Left colon (tissue), 2 donors: ENCODE measurements around the gene FSTL1. TPM values are rescaled to one million over a fixed set of nuclear protein-coding genes. Genes with fewer than 3 reads are reported as not detected.
A peak's percentile ranks its signal among the peaks of the same experiment; 100 is the strongest.

ENCODE experiments used
- ATAC-seq: fragments of 200-7000 bp; cut with Tn5 transposase; one replicate; pipeline ENCODE4 v1.9.1; 2020; ENCODE audit warnings: mild to moderate bottlenecking, moderate library complexity
- DNase-seq, 2 donors: peaks; one replicate each; pipeline ENCODE4 v3.0.0-alpha.2; 2020
- intact Hi-C, 2 donors: fragments of 100-400 bp; cut with DNase I in 1 of 2; cut with micrococcal nuclease in 1 of 2; formaldehyde crosslinking; loops; one replicate each; pipeline versions ENCODE4 v1.11.2 to v1.14.0; 2022; cut with DNase I, micrococcal nuclease
- total RNA-seq, 2 donors: library from RNA; stranded (reverse); fragmentation: NEBNext Ultra II Directional; extraction: Animal tissue kit (Norgen Biotek cat#: 25700); gene quantifications; one replicate each; pipeline ENCODE4 v1.2.1, GENCODE V29; 2021
- donor health status: DM: no; HTN: no; CAD: no.
- donor health status: DM: yes; HTN: yes; CAD: no.

The FSTL1 gene
- total RNA-seq, 2 donors from 2014 or later = 34.4 to 61.7 TPM

GRCh38 chr3:120445654-120446053, 5.1 kb downstream of the FSTL1 start:
- DNase-seq = no peak
- intact Hi-C loops = no loop called here
- no peak for ATAC-seq

DNA sequence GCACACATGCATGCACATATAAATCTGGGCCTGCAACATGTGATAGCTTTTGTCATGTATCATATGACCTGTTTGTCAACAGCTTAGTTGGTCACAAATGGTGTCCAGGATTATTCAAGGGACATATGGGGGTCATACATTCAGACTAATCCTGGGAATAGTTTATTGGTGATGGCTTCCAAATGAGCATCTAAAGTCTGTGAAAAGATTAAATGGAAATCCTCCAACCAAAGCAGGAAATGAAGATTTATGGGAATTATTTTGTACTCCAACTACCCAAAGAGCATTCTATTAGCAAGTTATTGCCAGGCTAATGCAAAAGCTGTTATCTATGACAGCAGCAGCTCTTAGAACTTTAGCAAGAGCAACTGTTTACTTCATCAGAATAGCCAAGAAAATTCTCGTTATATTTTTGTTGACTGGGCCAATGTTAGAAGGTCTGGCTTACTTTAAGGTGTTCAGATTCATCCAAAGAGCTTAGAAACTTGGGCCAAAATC, 7.1 kb downstream of the FSTL1 start:
- ATAC-seq = no peak
- intact Hi-C loops = no loop called here
- no peak for DNase-seq

DNA sequence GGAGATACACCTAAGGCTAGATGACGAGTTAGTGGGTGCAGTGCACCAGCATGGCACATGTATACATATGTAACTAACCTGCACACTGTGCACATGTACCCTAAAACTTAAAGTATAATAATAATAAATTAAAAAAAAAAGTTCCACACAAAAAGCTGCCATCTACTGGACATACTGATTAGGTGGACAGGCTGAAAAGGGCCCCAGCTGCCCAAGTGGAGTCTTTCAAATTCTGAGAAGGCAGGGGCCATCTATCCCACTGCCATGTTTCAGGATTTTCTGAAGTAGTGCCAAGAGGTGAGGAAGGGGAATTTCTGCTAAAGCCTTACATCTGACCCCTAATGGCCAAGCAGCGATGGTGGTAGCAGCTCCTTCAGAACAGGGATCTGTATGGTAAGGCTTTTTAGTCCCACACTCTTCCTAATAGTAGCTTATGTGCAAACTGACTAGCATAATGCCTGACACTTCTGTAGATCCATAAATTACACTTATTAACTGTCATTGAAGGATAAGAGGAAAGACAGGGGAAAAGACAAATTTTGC, 7.7 kb downstream of the FSTL1 start:
- intact Hi-C loops = no loop called here
- DNase-seq = no peak
- ATAC-seq = no peak

- intact Hi-C loops = no loop called here
- DNase-seq = no peak
- no peak for ATAC-seq
These were observed 9.0 kb downstream of the FSTL1 start for GRCh38 chr3:120441776-120442175.

- intact Hi-C loops = no loop called here
- DNase-seq (no peak), ATAC-seq (peak; percentile 69)
These were observed 10.0 kb downstream of the FSTL1 start for GRCh38 chr3:120440762-120441161.

- no peak for DNase-seq
- no peak for ATAC-seq
- intact Hi-C loops = no loop called here
These were observed 10.6 kb downstream of the FSTL1 start for GRCh38 chr3:120440001-120440703.

DNA sequence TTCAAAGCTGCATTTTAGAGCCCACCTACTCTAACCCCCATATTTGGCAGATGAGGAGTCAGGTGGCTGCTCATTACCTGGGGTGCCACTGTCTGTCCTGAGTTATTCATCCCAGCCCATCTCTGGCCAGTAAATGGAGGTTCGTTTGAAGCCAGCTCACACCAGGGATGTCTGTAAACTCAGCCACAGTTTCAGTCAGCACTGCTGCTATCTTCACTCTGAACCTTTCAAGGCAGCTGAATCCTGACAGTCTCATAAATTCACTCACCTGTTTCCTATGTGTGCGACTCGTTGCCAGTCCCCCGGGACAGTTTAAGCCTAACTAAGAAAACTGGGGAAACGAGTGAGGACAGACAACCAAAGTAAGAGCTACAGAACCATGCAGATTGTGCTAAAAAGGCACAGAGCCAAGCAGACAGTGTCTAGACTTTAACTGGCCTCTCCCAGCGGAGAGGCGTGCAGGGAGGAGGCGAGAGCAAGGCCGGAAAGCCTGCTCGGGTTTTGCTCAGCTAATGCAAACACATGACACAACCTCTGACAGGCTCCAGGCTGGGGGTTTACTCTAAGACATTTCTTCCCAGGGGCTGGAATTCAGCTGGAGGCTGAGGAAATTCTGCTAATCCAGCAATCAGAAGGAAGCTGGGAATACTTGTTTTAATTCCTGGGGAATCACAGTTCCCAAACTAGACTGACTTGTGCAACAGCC, 12.0 kb downstream of the FSTL1 start:
- intact Hi-C loops = no loop called here
- ATAC-seq (peak; percentile 83), DNase-seq (peak; percentile 53 to 56)

GRCh38 chr3:120438216-120438615, 12.6 kb downstream of the FSTL1 start:
- no peak for ATAC-seq
- intact Hi-C loops = no loop called here
- no peak for DNase-seq

DNA sequence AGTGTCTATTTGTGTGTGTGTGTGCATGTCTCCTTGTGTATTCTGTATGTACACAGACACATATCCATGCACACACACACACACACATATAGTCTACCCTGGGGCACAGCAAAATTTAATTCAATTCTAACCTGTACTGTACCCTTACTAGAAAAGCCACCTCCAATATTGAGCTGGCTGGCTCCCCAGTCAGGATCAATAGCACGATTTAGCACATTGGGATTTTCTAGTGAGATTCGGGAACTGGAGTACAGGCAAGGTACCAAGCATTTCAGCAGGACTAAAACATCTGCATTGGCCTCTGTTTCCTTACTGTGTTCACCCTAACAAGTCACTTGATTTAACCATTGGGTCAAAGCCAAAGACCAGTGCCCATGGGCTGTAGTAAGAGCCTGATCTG, 13.2 kb downstream of the FSTL1 start:
- intact Hi-C loops = no loop called here
- no peak for DNase-seq
- no peak for ATAC-seq

DNA sequence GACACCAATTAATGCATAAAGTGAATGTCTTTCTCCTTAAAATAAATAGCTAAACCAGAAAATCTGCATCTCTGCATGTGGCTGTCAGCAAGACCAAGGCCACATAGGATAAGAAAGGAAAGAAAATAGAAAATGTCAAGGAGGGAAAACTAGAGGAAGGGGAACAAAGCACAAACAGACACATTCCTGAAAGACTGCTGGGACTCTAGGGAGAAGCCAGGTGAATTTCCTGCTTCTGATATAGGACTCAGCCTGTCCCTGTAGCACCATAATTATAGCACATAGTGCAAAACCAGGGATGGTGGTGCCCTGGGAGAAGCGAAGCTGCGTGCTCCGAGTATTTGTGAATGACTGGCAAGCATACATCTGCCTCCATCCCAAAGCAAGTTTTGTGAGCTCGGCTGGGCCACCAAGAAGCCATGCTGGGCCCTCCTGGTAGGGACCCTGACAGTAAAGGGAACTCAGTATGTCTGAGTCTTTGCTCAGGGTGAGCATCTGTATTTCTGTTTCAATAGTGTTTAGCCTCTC, 14.2 kb downstream of the FSTL1 start:
- intact Hi-C loops = no loop called here
- DNase-seq = no peak
- no peak for ATAC-seq

GRCh38 chr3:120435621-120436020, 15.2 kb downstream of the FSTL1 start:
- ATAC-seq (peak; percentile 78), DNase-seq (no peak)
- intact Hi-C loops = no loop called here

DNA sequence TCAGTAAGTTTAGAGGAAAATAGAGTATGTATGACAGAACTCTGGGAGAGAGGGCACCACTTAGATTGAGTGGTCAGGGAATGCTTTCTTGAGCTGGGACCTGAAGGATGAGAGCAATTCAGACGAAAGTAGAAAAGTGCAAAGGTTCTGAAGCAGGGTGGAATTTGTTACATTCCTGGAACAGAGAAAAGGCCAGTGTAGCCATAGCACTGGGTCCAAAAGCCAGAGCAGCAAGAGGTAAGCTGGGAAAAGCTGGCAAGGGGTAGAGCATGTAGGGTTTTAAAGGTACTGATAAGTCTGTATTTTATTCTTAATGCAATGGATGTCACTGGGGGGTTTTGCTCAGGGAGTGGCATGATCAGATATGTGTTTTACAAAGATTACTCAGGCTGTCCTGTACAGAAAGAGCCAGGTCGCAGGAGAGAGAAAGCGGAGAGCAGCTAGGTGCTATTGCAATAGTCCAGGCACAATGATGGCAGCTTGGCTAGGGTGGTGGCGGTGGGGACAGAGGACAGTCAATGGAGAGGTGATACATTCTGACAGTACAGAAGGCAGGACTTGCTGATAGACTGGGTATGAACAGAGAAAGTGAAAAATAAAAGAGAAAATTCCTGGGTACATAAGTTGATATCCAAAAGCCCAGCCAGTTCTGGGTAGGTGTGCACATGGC, 17.0 kb downstream of the FSTL1 start:
- intact Hi-C loops = no loop called here

DNA sequence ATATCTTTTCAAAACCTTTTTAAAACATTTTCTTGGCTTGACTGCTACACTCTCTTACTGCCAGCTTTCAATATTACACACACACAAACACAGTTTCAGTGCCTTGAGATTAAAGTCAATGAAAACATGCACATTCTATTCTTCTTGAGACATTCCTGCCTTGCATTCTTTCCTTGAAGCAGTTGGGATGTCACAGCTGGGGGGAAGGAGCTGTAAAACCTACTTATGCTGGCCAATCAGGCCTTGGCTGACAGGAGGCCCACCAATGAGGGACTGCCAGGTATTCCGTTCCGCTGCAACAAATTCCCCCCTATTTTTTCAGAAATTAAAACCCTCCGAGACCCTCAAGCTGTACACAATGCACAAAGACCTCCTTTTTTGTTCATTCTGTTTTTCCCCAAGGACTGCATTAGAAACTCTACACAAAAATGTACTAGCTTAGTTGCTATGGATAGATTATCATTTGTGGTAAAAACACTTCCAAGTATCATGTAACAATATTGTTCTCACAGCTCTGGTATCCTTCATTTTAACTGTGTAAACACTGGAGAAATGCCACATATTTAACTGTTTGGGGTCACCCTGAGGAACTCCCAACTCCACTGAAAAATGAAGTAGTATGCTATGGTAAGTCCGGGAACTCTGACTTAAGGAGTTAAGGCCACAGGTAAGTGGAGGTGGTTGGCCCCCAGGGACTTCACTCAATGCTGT, 18.5 kb downstream of the FSTL1 start:
- ATAC-seq (no peak), DNase-seq (no peak)
- intact Hi-C loops = no loop called here

More for the DNA sequence above, 17.0 kb downstream of the FSTL1 start:
- no peak for ATAC-seq
- no peak for DNase-seq

DNA sequence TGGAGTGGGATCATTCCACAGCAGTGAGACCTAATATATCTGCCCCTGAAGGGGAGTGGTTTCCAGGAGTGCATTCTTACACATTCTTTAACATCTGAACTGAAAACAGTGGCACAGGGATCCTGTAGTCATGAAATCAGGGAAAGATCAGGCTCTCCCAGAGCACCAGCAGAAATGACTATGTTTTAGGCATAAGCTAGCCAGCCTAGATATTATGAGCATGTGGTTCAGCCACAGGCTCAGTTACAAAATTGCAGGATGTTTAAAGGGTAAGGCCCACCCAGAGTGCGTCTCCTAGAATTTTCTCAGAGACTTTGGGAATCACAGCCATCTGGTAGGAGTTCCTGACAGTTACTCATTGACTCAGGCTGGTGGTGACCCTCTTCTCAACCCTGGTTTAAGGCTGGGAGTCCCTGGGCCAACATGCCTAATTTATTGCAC, 20.9 kb downstream of the FSTL1 start:
- DNase-seq (no peak), ATAC-seq (no peak)
- intact Hi-C loops = no loop called here

- DNase-seq = no peak
These were observed 21.9 kb downstream of the FSTL1 start for GRCh38 chr3:120428924-120429323.

GRCh38 chr3:120427201-120427600, 23.6 kb downstream of the FSTL1 start:
- ATAC-seq (no peak), DNase-seq (no peak)
- intact Hi-C loops = no loop called here

More at GRCh38 chr3:120428924-120429323, 21.9 kb downstream of the FSTL1 start:
- intact Hi-C loops = no loop called here
- no peak for ATAC-seq

DNA sequence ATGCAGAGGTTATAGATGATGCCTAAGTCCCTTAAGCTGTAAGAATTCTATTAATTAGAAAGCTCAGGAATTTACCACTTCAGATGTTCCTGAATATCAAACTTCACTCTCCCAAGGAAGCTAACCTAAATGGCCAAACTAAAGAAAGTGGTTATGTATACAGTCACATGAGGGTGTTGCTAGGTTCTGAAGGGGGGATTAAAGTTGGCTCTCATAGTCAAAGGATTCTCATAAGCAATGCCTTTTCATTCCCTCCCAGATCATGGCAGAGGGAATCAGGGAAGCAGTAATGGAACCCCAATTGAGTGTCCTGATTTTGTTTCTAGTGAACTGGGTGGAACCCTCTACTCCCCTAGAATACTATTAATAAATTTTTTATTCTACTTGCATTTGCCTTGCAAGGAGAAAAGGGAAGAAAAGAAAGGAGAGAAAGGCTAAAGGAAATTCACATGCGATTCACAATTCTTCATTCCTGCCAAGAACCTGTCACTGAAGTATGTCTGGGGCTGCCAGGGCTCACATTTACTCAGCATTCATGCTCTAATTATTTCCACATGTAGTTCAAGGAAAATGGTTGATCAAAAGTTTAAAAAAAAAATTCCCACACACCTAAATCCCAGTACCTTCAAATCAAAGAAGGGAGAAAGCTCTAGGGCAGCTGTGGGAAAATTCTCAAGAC, 25.1 kb downstream of the FSTL1 start:
- DNase-seq = no peak
- no peak for ATAC-seq
- intact Hi-C loops = no loop called here

DNA sequence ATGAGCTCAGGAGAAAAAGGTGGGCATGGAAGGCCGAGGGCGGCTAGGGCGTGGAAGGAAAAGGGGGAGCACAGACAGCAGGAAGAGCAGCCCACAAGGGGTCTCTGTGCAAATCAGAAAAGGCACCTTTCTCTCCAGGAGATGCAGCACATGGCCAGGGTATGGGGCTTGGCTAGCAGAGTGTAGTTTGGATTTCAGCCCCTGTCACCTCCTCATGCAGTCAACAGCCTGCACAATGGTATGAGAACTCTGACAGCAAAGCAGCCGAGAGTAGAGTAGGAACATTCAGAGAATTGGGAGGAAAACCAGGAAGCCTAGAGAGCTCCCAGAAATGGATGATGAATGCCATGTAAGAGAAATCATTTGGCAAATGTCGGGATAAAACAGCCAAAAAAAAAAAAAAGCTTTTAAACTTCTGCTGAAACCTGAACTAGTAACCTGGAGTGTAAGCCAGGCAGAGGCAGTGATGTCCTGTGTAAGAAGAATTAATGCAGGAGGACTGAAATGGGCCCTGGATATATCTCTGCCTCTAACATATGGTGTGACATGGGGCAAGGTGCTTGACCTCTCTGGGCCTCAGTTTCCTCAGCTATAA, 25.7 kb downstream of the FSTL1 start:
- intact Hi-C loops = no loop called here
- DNase-seq = no peak
- ATAC-seq = no peak
